NCI-H187 (cell line): ENCODE measurements around the gene CRIP1.

ENCODE experiments used
- DNase-seq, 2 experiments: peaks; one replicate each; lab custom pipeline; 2025; lab: John Stamatoyannopoulos, UW

CRIP1 gene

GRCh38 chr14:105492971-105493871, 6.5 kb downstream of the CRIP1 start:
- DNase-seq: no peak

GRCh38 chr14:105493921-105494605, 7.4 kb downstream of the CRIP1 start:
- DNase-seq: no peak

- no peak for DNase-seq
Observed at GRCh38 chr14:105494606-105494929, 7.9 kb downstream of the CRIP1 start.

GRCh38 chr14:105495101-105495989, 8.7 kb downstream of the CRIP1 start:
- no peak for DNase-seq

GRCh38 chr14:105495990-105496830, 9.5 kb downstream of the CRIP1 start:
- DNase-seq: no peak

- DNase-seq: no peak
Observed at GRCh38 chr14:105496831-105497591, 10.3 kb downstream of the CRIP1 start.

GRCh38 chr14:105497671-105498429, 11.2 kb downstream of the CRIP1 start:
- DNase-seq: no peak

- no peak for DNase-seq
Observed at GRCh38 chr14:105498430-105499255, 12.0 kb downstream of the CRIP1 start.

- DNase-seq: no peak
Observed at GRCh38 chr14:105499256-105500035, 12.8 kb downstream of the CRIP1 start.

GRCh38 chr14:105500036-105500725, 13.5 kb downstream of the CRIP1 start:
- DNase-seq: no peak

- no peak for DNase-seq
Observed at GRCh38 chr14:105500726-105501101, 14.0 kb downstream of the CRIP1 start.

GRCh38 chr14:105501504-105502291, 15.0 kb downstream of the CRIP1 start:
- no peak for DNase-seq

- DNase-seq: no peak
Observed at GRCh38 chr14:105502446-105503295, 16.0 kb downstream of the CRIP1 start.

- DNase-seq: peak in 1 of 2 experiments; percentile 3
Observed at GRCh38 chr14:105503296-105503640, 16.6 kb downstream of the CRIP1 start.

- no peak for DNase-seq
Observed at GRCh38 chr14:105503935-105504692, 17.4 kb downstream of the CRIP1 start.
